Uterus (tissue), 4 donors: Measurements from ENCODE around the gene MAPK8IP3. TPM values are rescaled to one million over a fixed set of nuclear protein-coding genes. Genes with fewer than 3 reads are reported as not detected.
"Not testable (repeated sequence)": the region's sequence is repeated elsewhere in the genome, so short reads cannot be mapped to it uniquely, and the experiment has no call there.

ENCODE experiments used
- DNase-seq, 2 donors: peaks; one replicate each; pipeline ENCODE4 v3.0.0-alpha.2; 2019 to 2020
- H3K27ac ChIP-seq, 2 donors: fragments of 200-600 bp; sonication (generic); 1 replicate in 1 of 2; 2 replicates in 1 of 2; pipeline ENCODE4 v1.5.1; 2016 to 2018
- H3K27me3 ChIP-seq, 2 donors: fragments of 200-600 bp; sonication (generic); one replicate each; pipeline ENCODE4 v1.5.1; 2018 to 2019; ENCODE audit warnings: control low read depth in 1 of 2
- H3K36me3 ChIP-seq, 2 donors: fragments of 200-600 bp; sonication (generic); one replicate each; pipeline ENCODE4 v1.5.1; 2019; ENCODE audit warnings: control low read depth in 1 of 2
- H3K4me1 ChIP-seq, 2 donors: fragments of 200-600 bp; sonication (generic); one replicate each; pipeline ENCODE4 v1.5.1; 2018 to 2019; ENCODE audit warnings: control low read depth in 1 of 2
- H3K4me3 ChIP-seq, 2 donors: fragments of 200-600 bp; sonication (generic); 1 replicate in 1 of 2; 2 replicates in 1 of 2; pipeline ENCODE4 v1.5.1; 2018 to 2019; ENCODE audit warnings: mild to moderate bottlenecking in 1 of 2
- H3K9me3 ChIP-seq, 2 donors: fragments of 200-600 bp; sonication (generic); one replicate each; pipeline ENCODE4 v1.5.1; 2019; ENCODE audit warnings: control low read depth in 1 of 2
- CTCF ChIP-seq, 4 experiments: fragments of 200-600 bp in 2 of 4; fragments of 450-650 bp in 2 of 4; sonication (generic) in 2 of 4; IDR thresholded peaks; one replicate each; pipeline ENCODE4 v1.5.1; 2016 to 2019; ENCODE audit warnings: antibody characterized with exemption in 4 of 4, mild to moderate bottlenecking in 2 of 4, moderate library complexity in 1 of 4
- POLR2A ChIP-seq, 2 donors: fragments of 450-650 bp; IDR thresholded peaks; one replicate each; pipeline ENCODE4 v1.6.1; 2016; ENCODE audit warnings: antibody characterized with exemption in 2 of 2, mild to moderate bottlenecking in 1 of 2, moderate library complexity in 1 of 2
- intact Hi-C: fragments of 100-400 bp; cut with DNase I; formaldehyde crosslinking; loops from one replicate; pipeline ENCODE4 v1.15.1; 2023; ENCODE audit warnings: low total_unique reads
- total RNA-seq, 4 donors: library from RNA; depleted of rRNA in 3 of 4; stranded (reverse); fragments of >200 nt in 3 of 4; gene quantifications; one replicate each; pipeline versions ENCODE4 v1.1.0 to v1.2.4, GENCODE V29; 2014 to 2023
- donor health status: DM: yes; HTN: yes; CAD: no.

The MAPK8IP3 gene
- total RNA-seq, 4 donors from 2014 or later, result 17.4 to 113 (median 77.8) TPM

GRCh38 chr16:1732071-1732470 is 26.1 kb downstream of the MAPK8IP3 start:
- TF ChIP-seq POLR2A (IDR thresholded peaks at IDR 0.05) (no peak), CTCF (IDR thresholded peaks at IDR 0.05) (no peak)
- H3K27me3 ChIP-seq, result no peaks in the 10 kb centered on the region
- DNase-seq, result no peak
- H3K4me1 ChIP-seq, result no peaks in the 10 kb centered on the region
- H3K36me3 ChIP-seq, result no peaks in the 10 kb centered on the region
- intact Hi-C loops, result no loop called here
- H3K27ac ChIP-seq, result no peak overlapping the region
- no peak overlapping the region for H3K4me3 ChIP-seq
- no peaks in the 10 kb centered on the region for H3K9me3 ChIP-seq

GRCh38 chr16:1732551-1732987 is 26.6 kb downstream of the MAPK8IP3 start:
- not testable (repeated sequence) for DNase-seq

GRCh38 chr16:1734123-1734522 is 28.1 kb downstream of the MAPK8IP3 start:
- H3K4me1 ChIP-seq, result no peaks in the 10 kb centered on the region
- intact Hi-C loops, result no loop called here

More at GRCh38 chr16:1732551-1732987, 26.6 kb downstream of the MAPK8IP3 start:
- intact Hi-C loops, H3K27ac ChIP-seq, H3K4me3 ChIP-seq, H3K36me3 ChIP-seq, H3K4me1 ChIP-seq, H3K9me3 ChIP-seq, H3K27me3 ChIP-seq: not testable (repeated sequence)

GRCh38 chr16:1734816-1735215 is 28.8 kb downstream of the MAPK8IP3 start:
- no peak for DNase-seq
- Histone ChIP-seq H3K4me1 (no peaks in the 10 kb centered on the region), H3K9me3 (no peaks in the 10 kb centered on the region), H3K36me3 (no peaks in the 10 kb centered on the region), H3K27me3 (no peaks in the 10 kb centered on the region), H3K27ac (no peak overlapping the region), H3K4me3 (no peak overlapping the region)
- TF ChIP-seq POLR2A (IDR thresholded peaks at IDR 0.05), result no peak
- TF ChIP-seq CTCF (IDR thresholded peaks at IDR 0.05), result no peak
- intact Hi-C loops, result no loop called here

More at GRCh38 chr16:1734123-1734522, 28.1 kb downstream of the MAPK8IP3 start:
- Histone ChIP-seq H3K27me3 (no peaks in the 10 kb centered on the region), H3K27ac (no peak overlapping the region), H3K4me3 (no peak overlapping the region), H3K36me3 (no peaks in the 10 kb centered on the region), H3K9me3 (no peaks in the 10 kb centered on the region)
- no peak for DNase-seq
- TF ChIP-seq CTCF (IDR thresholded peaks at IDR 0.05), result no peak
- no peak for TF ChIP-seq POLR2A (IDR thresholded peaks at IDR 0.05)

- H3K9me3 ChIP-seq, result no peaks in the 10 kb centered on the region
- no peak for TF ChIP-seq CTCF (IDR thresholded peaks at IDR 0.05)
- TF ChIP-seq POLR2A (IDR thresholded peaks at IDR 0.05), result no peak
- no peaks in the 10 kb centered on the region for H3K4me1 ChIP-seq
- H3K4me3 ChIP-seq, result no peak overlapping the region
- intact Hi-C loops, result no loop called here
- H3K36me3 ChIP-seq, result no peaks in the 10 kb centered on the region
- H3K27ac ChIP-seq, result no peak overlapping the region
- no peak for DNase-seq
- H3K27me3 ChIP-seq, result no peaks in the 10 kb centered on the region
These were observed 34.2 kb downstream of the MAPK8IP3 start for GRCh38 chr16:1740234-1740633.
